Ureter (tissue), 1 donor: ENCODE data around the gene LGR6. TPM values are rescaled to one million over a fixed set of nuclear protein-coding genes. Genes with fewer than 3 reads are reported as not detected.
"Not testable (repeated sequence)": the region's sequence is repeated elsewhere in the genome, so short reads cannot be mapped to it uniquely, and the experiment has no call there.

Source experiments
- DNase-seq: peaks from one replicate; pipeline ENCODE4 v3.0.0-alpha.2; 2020; ENCODE audit warnings: low spot score
- total RNA-seq: library from RNA; stranded (reverse); gene quantifications from one replicate; pipeline ENCODE4 v1.2.4, GENCODE V29; 2023
- donor health status: DM: yes; HTN: yes; CAD: no.

Gene LGR6
- total RNA-seq, 1 donor from 2014 or later: 9.2 TPM

DNA sequence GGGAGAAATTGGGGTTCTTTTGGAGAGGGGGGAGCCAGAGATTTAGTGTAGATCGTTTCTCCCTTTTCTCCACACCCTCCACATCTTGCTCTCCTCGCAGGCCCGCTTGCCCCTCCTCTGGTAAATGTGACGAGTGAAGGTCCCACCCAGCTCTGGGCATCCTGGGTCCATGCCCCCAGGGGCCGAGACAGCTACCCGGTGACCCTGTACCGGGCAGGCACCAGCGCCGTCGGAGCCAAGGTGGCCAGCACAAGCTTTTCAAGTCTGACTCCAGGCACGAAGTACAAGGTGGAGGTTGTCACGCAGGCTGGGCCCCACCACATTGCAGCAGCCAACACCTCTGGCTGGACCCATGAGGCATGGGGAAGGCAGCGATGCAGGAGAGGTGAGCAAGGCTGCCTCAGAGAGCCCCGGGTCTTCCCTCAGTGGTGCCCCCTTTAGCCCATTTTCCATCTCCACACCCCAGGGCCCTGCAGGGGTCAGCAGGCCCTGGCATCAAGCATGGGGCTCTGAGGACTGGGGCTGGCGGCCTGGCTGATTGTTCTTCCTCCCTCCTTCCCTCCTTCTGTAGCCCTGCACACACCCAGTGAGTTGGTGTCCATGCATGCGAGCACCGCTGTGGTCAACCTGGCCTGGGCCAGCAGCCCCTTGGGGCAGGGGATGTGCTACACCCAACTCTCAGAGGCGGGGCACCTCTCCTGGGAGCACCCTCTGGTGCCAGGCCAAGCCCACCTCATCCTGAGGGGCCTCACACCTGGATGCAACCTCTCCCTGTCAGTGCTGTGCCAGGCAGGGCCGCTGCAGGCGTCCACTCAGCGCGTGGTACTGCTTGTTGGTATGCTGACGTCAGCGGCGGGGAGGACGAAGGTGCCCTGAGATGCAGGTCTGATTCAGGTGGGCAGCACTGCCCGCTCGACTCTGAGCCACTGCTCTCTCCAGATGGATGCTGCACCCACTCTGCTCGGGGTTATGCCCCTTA, 16.4 kb upstream of the LGR6 start:
- no peak for DNase-seq

DNA sequence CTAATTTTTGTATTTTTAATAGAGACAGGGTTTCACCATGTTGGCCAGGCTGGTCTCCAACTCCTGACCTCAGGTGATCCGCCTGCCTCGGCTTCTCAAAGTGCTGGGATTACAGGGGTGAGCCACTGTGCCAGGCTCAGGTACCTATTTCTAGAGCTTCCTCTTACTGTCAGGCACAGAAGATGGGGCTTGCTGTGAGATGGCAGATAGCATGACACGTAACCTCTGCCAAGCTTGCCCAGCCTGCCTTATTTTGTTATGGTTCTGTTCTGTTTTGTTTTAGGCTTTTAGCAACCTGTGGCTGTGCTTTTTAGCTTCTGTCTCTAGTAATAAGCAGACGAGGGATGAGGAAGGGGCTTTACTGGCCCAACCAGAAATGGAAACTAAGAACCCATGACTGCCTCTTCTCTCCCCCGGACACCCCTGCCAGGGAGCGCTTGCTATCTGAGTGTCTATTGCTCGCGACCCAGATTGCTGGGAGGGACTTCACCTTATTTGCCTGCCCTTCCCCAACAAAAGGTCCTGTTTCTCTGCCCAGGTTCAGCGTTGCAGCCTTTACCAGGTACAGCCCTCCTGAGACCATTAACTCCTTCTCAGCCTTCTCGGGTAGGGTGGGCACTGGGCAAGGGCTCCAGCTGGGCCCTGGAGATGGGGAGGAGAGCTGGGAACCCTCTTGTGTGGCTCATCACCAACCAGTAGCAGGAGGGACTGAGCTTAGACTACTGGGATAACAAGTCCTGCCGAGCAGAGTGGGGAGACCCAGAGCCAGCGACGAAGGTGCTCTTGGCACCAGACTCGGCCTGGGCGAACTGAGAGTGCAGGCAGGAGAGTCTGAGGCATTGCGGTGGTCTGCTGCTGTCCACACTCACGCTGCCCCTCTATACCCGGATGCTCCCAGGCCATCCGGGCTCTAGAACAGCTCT, 13.5 kb upstream of the LGR6 start:
- no peak for DNase-seq

DNA sequence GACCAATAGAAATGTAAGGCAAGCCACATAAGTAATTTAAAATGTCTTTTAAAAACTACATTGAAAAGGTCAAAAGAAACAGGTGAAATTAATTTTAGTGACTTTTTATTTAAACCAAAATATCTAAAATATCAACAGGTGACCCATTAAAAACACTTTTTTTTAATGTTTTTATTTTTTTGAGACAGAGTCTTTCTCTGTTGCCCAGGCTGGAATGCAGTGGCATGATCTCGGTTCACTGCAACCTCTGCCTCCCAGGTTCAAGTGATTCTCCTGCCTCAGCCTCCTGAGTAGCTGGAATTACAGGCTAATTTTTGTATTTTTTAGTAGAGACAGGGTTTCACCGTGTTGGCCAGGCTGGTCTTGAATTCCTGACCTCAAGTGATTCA, 12.9 kb upstream of the LGR6 start:
- DNase-seq: not testable (repeated sequence)

DNA sequence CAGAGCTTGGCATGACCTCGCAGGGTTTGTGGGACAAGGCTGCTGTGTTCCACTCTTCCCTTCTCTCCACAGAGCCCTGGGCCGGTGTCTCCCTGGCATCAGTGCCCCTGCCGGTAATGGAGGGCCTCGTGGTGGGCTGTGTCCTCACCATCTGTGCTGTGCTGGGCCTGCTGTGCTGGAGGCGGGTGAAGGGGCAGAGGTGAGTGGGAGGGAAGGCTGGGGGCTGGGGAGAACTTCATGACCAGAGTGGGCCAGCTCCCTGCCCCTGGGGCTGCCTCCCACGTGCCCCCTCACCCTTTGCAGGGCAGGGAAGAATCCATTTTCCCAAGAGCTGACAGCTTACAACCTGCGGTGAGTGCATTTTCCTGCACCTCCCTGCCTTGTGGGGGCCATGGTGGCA, 12.0 kb upstream of the LGR6 start:
- no peak for DNase-seq

DNA sequence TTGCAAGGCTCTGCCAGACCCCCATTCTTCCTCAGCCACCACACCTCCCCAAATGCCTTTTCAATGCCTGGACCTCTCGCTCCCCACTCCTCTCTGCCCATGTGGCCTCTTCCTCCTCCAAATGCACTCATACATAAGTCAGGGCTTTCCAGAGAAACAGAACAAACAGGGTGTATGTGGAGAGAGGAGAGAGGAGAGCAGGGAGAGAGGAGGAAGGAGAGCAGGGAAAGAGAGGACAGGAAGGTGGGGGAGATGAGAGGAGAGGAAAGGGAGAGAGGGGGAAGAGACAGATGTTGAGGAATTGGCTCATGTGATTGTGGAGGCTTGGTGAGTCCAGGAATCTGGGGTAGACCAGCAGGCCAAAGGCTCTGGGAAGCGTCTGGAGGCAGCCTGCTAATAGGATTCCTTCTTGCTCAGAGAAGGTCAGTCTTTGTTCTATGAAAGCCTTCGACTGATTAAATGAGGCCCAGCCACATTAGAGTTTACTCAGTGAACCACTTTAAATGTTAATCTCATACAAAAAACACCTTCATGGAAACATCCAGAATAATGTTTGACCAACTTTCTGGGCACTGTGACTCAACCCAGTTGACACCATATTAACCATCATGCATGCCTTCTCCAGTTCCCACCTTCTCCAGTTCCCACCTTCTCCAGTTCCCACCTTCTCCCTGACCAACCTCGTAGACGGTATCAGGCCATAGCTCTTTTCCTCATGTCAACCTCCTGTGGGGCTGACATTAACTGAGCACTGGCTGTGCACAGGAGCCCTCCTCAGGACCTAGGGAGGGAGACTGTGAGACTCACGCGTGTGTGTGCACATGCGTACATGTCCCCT, 11.3 kb upstream of the LGR6 start:
- DNase-seq: no peak

DNA sequence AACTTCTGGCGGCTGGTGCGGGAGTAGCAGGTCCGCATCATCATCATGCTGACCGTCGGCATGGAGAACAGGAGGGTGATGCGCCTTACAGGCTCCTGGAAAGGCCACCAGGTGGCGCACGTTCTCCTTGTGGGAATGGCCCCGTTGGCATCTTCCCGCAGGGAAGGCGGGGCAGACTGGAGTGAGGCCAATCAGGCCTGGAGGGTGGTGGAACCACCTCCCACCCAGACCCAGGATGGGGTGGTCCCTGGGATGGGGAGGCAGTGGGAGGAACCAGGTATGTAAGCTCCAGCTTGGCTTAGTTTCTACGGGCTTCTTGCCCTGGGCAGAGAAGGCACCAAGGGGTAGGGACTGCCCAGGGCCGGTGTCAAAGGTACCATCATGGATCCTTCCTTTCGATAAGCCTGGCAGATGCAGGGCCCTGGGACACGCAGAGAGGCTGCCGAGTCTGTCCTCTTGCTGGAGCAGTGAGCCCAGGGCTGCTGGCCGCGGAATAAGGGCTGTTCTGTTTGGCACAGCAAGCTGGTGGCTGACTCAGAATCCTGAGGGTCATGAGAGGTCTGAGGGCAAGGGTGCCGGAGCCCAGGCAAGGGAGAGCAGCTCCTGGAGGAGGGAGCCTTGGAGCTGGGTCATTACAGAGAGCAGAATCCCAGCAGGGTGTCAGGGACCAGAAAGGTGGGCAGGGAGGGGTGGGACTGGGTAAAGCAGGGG, 8.7 kb upstream of the LGR6 start:
- peak; percentile 76 for DNase-seq

DNA sequence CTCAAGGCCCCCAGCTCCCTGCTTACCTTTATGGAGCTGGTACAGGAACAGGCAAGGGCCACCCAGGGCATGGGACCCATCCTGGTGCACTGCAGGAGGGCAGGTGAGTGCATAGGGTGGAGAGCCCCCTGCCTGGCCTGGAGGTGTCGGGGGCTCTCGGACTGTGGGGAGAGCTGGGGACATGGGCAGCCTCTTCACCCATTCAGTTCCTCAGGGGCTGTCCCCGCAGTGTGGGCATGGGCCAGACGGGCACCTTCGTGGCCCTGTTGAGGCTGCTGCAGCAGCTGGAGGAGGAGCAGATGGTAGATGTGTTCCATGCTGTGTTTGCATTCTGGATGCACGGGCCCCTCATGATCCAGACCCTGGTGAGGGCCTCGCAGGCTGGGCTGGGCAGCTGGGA, 7.3 kb upstream of the LGR6 start:
- DNase-seq: no peak

DNA sequence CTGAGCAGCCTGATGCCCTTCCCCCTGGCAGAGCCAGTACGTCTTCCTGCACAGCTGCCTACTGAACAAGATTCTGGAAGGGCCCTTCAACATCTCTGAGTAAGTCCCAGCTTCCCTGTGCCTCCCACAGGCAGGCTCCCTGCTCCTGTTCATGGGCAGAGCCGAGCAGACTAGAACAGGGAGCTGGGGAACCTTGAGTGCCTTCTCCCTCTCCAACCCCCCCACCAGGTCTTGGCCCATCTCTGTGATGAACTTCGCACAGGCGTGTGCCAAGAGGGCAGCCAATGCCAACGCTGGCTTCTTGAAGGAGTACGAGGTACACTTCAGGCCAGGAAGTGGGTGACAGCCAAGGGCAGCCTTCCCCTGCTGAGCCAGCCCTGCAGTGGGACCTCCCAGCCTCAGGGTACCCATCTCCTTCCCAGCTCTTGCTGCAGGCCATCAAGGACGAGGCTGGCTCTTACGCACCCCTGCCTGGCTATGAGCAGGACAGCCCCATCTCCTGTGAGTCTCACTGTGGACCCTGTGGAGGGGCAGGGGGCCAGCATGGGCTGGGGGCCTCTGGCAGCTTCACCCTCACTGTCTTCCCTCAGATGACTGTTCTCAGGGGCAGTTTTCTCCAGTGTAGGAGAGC, 6.4 kb upstream of the LGR6 start:
- DNase-seq: no peak

DNA sequence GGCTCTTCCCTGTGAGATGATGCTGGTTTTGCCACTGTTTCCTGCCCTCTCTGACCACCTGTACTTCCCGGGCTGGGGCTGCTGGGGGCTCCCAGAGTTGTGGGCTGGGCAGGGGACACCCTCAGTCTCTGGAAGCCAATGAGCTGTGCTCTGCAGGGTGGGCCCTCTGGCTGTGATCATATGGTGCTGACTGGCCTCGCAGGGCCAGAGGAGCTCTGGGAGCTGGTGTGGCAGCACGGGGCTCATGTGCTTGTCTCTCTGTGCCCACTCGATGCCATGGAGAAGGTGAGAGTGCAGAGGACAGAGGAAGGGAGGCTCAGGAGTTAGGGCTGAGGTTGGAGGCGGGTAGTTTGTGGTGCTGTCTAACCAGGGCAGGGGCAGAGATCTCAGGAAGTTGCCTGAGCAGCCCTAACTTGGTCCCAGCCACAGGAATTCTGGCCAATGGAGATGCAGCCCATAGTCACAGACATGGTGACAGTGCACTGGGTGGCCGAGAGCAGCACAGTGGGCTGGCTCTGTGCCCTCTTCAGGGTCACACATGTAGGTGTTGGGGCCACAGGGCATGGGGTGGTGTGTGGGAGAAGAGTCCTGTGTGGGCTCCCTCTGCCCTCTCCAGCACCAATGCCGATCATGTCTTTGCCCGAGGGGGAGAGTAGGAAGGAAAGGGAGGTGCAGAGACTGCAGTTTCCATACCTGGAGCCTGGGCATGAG, 5.7 kb upstream of the LGR6 start:
- DNase-seq: no peak

DNA sequence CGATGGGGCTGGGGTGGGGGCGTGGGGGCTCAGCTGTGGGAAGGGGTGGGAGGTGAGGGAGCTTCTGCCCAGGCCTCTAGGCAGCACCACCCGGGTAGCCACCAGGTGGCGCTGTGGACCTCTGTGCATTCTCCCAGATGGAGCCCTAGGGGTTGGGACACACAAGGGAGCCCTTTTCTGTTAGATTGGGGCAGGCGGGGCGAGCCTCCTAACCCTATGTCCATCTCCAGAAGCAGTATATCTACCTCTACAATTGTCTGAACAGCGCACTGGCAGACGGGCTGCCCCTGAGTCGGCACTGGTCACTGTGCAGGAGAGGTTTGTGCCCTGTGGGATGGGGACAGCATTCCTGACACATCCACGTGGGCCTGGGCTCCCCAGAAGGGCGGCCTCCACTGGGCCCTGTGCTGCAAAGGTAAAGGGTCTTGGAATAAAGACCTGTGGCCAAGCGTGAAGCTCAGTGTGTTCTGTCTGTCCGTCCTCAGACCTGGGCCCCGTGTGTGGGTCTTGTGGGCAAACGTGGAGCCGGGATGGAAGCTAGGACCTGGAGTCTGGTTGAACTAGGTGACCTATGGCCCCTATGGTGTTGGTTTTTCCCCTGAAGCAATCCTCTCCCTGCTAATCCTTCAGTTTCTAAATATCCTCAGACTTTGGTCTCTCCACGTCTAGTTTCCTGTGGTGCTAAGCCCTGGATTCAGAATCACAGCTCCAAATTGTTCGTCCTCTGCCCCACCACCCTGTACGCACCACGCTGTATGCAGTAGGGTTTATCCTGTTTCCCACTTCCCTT, 4.4 kb upstream of the LGR6 start:
- DNase-seq: peak; percentile 77

DNA sequence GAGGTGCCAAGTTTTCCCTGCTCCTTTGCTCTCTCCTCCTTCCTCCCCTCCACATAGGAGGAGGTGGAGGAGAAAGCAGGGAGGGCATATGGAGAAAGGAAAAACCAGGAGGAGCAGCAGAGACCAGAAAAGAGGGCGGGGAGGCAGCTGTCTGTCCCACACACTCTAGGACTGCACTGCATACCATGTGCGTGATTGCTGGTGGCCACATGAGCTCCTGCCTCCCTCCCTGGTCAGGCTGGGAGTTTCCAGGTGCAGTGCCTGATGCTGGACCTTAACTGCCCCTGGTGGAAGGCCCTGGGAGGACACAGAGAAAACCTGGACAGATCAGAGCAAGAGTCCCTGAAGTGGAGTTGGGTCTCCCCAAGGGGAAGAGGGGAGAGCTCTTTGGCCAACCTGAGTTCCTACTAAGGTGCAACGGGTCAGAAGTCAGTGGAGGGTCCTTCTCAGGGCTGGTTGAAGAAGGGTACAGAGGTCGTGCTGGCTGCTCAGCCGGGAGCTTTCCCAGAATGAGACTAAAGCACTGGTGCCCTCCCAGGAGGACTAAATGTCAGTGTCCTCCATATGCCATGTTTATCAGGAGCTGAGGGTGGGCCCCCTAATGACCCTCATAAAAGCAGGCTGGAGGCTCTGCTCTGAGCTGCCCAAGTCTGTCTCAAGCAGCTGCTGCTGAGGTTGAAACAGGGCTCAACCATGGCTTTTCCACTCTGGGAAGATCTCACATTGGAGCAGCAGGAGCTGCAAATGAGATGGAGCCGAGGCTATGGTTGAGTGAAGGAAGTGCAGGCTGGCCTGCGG, 3.5 kb upstream of the LGR6 start:
- DNase-seq: no peak

DNA sequence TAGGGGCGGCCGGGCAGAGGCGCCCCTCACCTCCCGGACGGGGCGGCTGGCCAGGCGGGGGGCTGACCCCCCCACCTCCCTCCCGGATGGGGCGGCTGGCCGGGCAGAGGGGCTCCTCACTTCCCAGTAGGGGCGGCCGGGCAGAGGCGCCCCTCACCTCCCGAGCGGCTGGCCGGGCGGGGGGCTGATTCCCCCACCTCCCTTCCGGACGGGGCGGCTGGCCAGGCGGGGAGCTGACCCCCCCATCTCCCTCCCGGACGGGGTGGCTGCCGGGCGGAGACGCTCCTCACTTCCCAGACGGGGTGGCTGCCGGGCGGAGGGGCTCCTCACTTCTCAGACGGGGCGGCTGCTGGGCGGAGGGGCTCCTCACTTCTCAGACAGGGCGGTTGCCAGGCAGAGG, 2.2 kb upstream of the LGR6 start:
- DNase-seq: not testable (repeated sequence)

DNA sequence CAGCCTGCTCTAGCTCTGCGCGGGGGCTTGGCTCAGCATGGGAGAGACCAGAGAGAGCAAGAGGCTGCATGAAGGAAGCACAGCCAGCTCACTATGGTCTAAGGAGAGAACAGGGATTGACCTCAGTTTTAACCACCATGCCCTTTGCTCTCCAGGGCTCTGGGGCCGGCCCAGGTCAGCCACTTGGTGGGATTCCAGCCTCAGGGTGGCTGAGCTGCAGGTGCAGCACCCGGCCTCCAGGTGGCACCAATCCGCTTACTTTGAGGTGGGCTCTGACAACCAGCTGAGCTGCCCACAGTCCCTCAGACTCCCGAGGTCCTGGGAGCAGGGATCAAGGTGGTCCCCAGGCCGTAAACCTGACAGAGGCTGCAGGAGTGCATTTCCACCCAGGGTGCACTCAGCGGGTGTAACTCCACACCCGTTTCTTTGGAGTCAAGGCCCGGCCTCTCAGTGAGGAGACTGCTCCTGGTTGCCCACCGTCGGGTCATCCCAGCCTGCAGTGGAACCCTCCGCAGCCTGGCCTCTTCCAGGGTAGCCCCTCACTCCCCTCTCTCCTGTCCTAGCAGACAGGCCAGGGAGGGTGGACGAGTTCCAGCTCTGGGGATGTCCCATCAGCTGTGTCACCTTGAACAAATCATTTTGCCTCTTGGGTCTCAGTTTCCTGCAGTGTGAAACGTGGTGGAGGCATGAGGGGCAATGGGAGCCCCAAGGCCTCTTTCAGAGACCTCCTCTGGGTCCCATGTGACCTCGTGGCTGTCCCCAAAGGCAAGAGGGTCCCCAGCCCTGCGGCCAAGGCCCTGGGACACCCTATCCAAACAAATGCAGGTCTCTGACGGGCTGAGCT, 607 bp upstream of the LGR6 start:
- DNase-seq: peak; percentile 60

DNA sequence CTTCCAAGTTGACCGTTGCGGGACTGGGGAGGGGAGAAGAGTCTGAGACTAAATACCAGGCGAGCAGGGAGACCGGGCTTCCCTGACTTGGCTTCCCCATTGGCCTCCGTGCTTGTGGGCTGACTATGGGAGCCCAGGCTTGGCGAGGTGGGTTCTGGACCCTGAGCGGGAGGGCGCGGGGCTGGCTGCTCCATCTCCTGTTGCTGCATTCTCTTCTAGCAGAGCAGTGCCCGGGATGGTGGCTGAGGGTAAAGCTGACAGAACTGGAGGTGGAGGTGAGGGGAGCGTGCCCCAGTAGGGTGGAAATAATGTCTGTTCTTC, 689 bp downstream of the LGR6 start:
- no peak for DNase-seq

DNA sequence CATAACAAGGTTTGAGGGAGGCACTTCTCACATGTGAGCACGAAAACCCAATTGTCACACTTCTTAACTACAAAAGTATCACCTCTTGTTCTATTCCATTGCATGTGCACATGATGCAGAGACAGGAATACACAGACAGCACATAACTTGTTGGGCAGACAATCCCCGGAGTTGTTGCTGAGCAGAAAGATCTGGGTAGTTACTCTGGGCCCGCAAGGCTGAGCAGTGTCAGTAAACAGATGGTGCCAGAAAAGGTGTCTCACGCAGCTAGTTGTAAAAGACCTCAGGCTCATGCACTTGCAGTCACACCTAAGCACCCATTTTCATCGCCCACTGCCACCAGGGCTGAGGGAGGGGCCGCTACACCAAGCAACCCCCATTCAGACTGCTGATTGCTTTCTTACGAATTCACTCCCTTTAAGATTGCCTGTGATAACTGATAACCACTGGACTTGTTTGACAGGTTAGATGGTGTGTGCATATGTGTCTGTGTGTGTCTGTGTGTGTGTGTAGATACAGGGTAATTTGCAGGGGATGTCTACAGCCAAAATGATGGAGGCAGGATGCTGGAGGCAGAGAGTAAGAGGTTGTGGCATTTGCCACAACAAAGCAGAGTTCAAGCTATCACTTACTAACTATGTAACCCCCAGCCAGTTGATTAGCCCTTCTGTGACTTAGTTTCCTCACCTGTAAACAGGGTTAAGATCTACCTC, 4.2 kb downstream of the LGR6 start:
- no peak for DNase-seq

DNA sequence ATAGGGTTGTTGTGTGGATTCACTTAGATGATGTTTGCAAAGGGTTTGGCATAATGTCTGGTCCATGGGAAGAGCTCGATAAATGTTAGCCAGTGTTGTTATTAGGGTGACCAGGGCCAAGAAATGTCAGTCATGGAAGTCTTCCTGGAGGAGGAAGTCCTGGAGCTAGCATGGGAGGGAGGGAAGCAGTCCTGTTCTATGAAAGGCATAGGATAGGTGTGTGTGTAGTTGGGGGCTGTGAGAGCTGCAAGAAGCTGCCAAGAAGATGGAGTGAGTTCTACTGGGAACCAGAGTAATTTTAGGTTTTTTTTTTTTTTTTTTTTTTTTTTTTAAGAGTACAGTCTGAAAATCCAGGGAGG, 4.7 kb downstream of the LGR6 start:
- DNase-seq: no peak
